Stimulated activated naive B cell treated with anti-CD40 and anti-IgM and Interleukin-4, amounts not matched to agents 10 μg/mL and 1 μg/mL and 100 μg/mL, for 72 hours (primary cell): ENCODE results near the gene PHLDB2.

ENCODE experiments used
- ATAC-seq, 2 donors: fragments of 150-1000 bp; cut with Tn5 transposase; replicated peaks; 2 replicates each; pipeline ENCODE4 v1.10.0; 2021; ENCODE audit warnings: moderate library complexity in 1 of 2
- DNase-seq: peaks from one replicate; pipeline ENCODE4 v3.0.0; 2021
- H3K27ac Mint-ChIP-seq: one replicate; pipeline ENCODE4 v1.8.0; 2022; ENCODE audit warnings: mild to moderate bottlenecking, mixed read lengths
- H3K27me3 Mint-ChIP-seq, 2 donors: one replicate each; pipeline ENCODE4 v1.8.0; 2022; ENCODE audit warnings: mixed read lengths in 2 of 2
- H3K36me3 Mint-ChIP-seq, 2 donors: one replicate each; pipeline ENCODE4 v1.8.0; 2022; ENCODE audit warnings: mixed read lengths in 2 of 2, mild to moderate bottlenecking in 1 of 2
- H3K4me1 Mint-ChIP-seq, 2 donors: one replicate each; pipeline ENCODE4 v1.8.0; 2022; ENCODE audit warnings: mixed read lengths in 2 of 2, mild to moderate bottlenecking in 1 of 2
- H3K4me3 Mint-ChIP-seq, 2 donors: one replicate each; pipeline ENCODE4 v1.8.0; 2022; ENCODE audit warnings: mild to moderate bottlenecking in 2 of 2, mixed read lengths in 2 of 2, moderate library complexity in 1 of 2
- H3K9me3 Mint-ChIP-seq, 2 donors: one replicate each; pipeline ENCODE4 v1.8.0; 2022; ENCODE audit warnings: mixed read lengths in 2 of 2, mild to moderate bottlenecking in 1 of 2

The PHLDB2 gene

GRCh38 chr3:112018712-112019111 is 159.6 kb downstream of the PHLDB2 start:
- no peaks in the 10 kb centered on the region for H3K36me3 Mint-ChIP-seq
- no peak for ATAC-seq
- DNase-seq = no peak
- no peaks in the 10 kb centered on the region for H3K27me3 Mint-ChIP-seq
- no peaks in the 10 kb centered on the region for H3K9me3 Mint-ChIP-seq
- H3K4me1 Mint-ChIP-seq = peaks cover 0 to 10% of the 10 kb centered on the region in 2 donors
- H3K27ac Mint-ChIP-seq = no peak overlapping the region
- H3K4me3 Mint-ChIP-seq = no peak overlapping the region

- peaks cover 0 to 5% of the 10 kb centered on the region in 2 donors for H3K4me1 Mint-ChIP-seq
- no peak overlapping the region for H3K4me3 Mint-ChIP-seq
- DNase-seq = no peak
- no peak overlapping the region for H3K27ac Mint-ChIP-seq
- H3K36me3 Mint-ChIP-seq = no peaks in the 10 kb centered on the region
- H3K27me3 Mint-ChIP-seq = no peaks in the 10 kb centered on the region
- H3K9me3 Mint-ChIP-seq = no peaks in the 10 kb centered on the region
- no peak for ATAC-seq
These were observed 160.7 kb downstream of the PHLDB2 start for GRCh38 chr3:112019716-112020115.

DNA sequence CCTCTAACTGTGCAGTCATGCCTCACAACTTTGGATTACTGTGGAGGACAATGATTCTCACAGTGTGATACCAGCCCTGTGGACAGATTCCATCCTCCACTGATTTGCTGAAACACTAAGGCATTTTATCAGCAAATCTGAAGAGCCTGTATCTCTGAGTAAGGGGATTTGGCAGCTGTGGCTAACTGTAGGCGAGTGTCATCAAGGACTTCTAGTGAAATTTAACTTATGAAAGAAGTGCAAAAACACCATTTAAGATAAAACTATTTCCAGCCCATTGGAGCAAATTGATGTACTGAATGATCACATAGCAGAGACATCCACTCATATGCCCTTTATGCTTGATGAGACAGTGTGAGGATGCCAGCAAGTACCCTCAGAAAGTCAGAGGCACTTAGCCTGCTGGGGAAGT is 161.6 kb downstream of the PHLDB2 start:
- no peak for DNase-seq
- ATAC-seq = no peak
- Mint-ChIP-seq H3K36me3 (no peaks in the 10 kb centered on the region), H3K27ac (no peak overlapping the region), H3K4me3 (no peak overlapping the region), H3K27me3 (no peaks in the 10 kb centered on the region), H3K9me3 (no peaks in the 10 kb centered on the region), H3K4me1 (peaks cover 0 to 5% of the 10 kb centered on the region in 2 donors)
